Spinal cord (tissue), 10 donors: Measurements from ENCODE around the gene REL. TPM values are rescaled to one million over a fixed set of nuclear protein-coding genes. Genes with fewer than 3 reads are reported as not detected.

Experiments used
- DNase-seq, 6 donors: peaks; one replicate each; pipeline versions ENCODE4 v3.0.0 to v3.0.0-alpha.2; 2013 to 2015; ENCODE audit warnings: low spot score in 6 of 6, low read depth in 4 of 6
- H3K27ac ChIP-seq: one replicate; pipeline ENCODE4 v1.5.1; 2013; ENCODE audit warnings: low read depth, low read length, control low read depth
- H3K27me3 ChIP-seq: one replicate; pipeline ENCODE4 v1.6.1; 2013; ENCODE audit warnings: low read length; ENCODE audit not compliant: control insufficient read depth, insufficient read depth
- H3K36me3 ChIP-seq: one replicate; pipeline ENCODE4 v1.6.1; 2013; ENCODE audit warnings: low read length; ENCODE audit not compliant: control insufficient read depth, insufficient read depth
- H3K4me1 ChIP-seq: one replicate; pipeline ENCODE4 v1.6.1; 2013; ENCODE audit warnings: low read length; ENCODE audit not compliant: control insufficient read depth, insufficient read depth
- H3K4me3 ChIP-seq: one replicate; pipeline ENCODE4 v1.5.1; 2013; ENCODE audit warnings: low read depth, low read length, control low read depth
- H3K9me3 ChIP-seq: one replicate; pipeline ENCODE4 v1.6.1; 2013; ENCODE audit warnings: low read length; ENCODE audit not compliant: control insufficient read depth, insufficient read depth
- WGBS: methylation state at CpG from one replicate; pipeline ENCODE4 v1.1.5; 2013; ENCODE audit warnings: missing lambda C conversion rate; ENCODE audit not compliant: insufficient coverage; 5-methylcytosine and 5-hydroxymethylcytosine counted together
- polyA plus RNA-seq, 2 donors: library from polyadenylated mRNA; unstranded; fragments of 120-200 nt; gene quantifications; one replicate each; pipeline ENCODE4 v1.2.1, GENCODE V29; 2013; ENCODE audit not compliant: insufficient read length in 2 of 2
- total RNA-seq, 2 donors: library from RNA; depleted of rRNA in 1 of 2; stranded (reverse); fragments of 120-200 nt in 1 of 2; fragments of >200 nt in 1 of 2; gene quantifications; one replicate each; pipeline versions ENCODE4 v1.2.3 to v1.2.4, GENCODE V29; 2013 to 2014
- donor health status: healthy.

REL gene
- total and polyA plus RNA-seq, 4 donors: 2.8 to 10.8 (median 5.9) TPM

GRCh38 chr2:60843006-60843405 lies 38.4 kb upstream of the REL start:
- no peaks in the 10 kb centered on the region for H3K36me3 ChIP-seq
- no peak overlapping the region for H3K27ac ChIP-seq
- WGBS: 89% methylated on average over 4 of the region's 6 CpGs

GRCh38 chr2:60844105-60844504 lies 37.3 kb upstream of the REL start:
- no peaks in the 10 kb centered on the region for H3K27me3 ChIP-seq
- no peaks in the 10 kb centered on the region for H3K4me1 ChIP-seq
- no peak for DNase-seq
- H3K27ac ChIP-seq: no peak overlapping the region
- H3K9me3 ChIP-seq: no peaks in the 10 kb centered on the region
- no peak overlapping the region for H3K4me3 ChIP-seq
- no CpG with 5 or more reads among the region's 2 CpGs for WGBS
- no peaks in the 10 kb centered on the region for H3K36me3 ChIP-seq

More at GRCh38 chr2:60843006-60843405, 38.4 kb upstream of the REL start:
- Histone ChIP-seq H3K4me1 (no peaks in the 10 kb centered on the region), H3K9me3 (no peaks in the 10 kb centered on the region), H3K27me3 (no peaks in the 10 kb centered on the region), H3K4me3 (no peak overlapping the region)
- DNase-seq: no peak

- no peak for DNase-seq
- Histone ChIP-seq H3K27ac (no peak overlapping the region), H3K36me3 (no peaks in the 10 kb centered on the region), H3K27me3 (no peaks in the 10 kb centered on the region), H3K4me3 (no peak overlapping the region), H3K9me3 (no peaks in the 10 kb centered on the region), H3K4me1 (no peaks in the 10 kb centered on the region)
- 81% methylated on average over 4 of the region's 6 CpGs for WGBS
Measured at GRCh38 chr2:60847854-60848253, 33.5 kb upstream of the REL start.

GRCh38 chr2:60849187-60849586 lies 32.2 kb upstream of the REL start:
- DNase-seq: no peak
- Histone ChIP-seq H3K9me3 (no peaks in the 10 kb centered on the region), H3K36me3 (no peaks in the 10 kb centered on the region), H3K27me3 (no peaks in the 10 kb centered on the region), H3K4me3 (no peak overlapping the region), H3K4me1 (no peaks in the 10 kb centered on the region), H3K27ac (no peak overlapping the region)
- WGBS: 100% methylated on average over 1 of the region's 3 CpGs

- Histone ChIP-seq H3K27me3 (no peaks in the 10 kb centered on the region), H3K9me3 (no peaks in the 10 kb centered on the region), H3K27ac (no peak overlapping the region), H3K36me3 (no peaks in the 10 kb centered on the region), H3K4me3 (no peak overlapping the region), H3K4me1 (no peaks in the 10 kb centered on the region)
- DNase-seq: peak in 1 of 6 donors; percentile 3
- WGBS: 92% methylated on average over 4 of the region's 8 CpGs
Measured at GRCh38 chr2:60852282-60852860, 29.0 kb upstream of the REL start.

GRCh38 chr2:60853531-60853930 lies 27.8 kb upstream of the REL start:
- Histone ChIP-seq H3K4me3 (no peak overlapping the region), H3K27ac (no peak overlapping the region), H3K9me3 (no peaks in the 10 kb centered on the region), H3K27me3 (no peaks in the 10 kb centered on the region), H3K36me3 (no peaks in the 10 kb centered on the region), H3K4me1 (no peaks in the 10 kb centered on the region)
- DNase-seq: no peak
- WGBS: 93% methylated on average over 2 of the region's 2 CpGs

GRCh38 chr2:60855989-60856669 lies 25.2 kb upstream of the REL start:
- Histone ChIP-seq H3K27ac (no peak overlapping the region), H3K4me1 (no peaks in the 10 kb centered on the region), H3K36me3 (no peaks in the 10 kb centered on the region), H3K27me3 (no peaks in the 10 kb centered on the region), H3K4me3 (no peak overlapping the region), H3K9me3 (no peaks in the 10 kb centered on the region)
- DNase-seq: no peak
- WGBS: 85% methylated on average over 3 of the region's 5 CpGs

- Histone ChIP-seq H3K27ac (no peak overlapping the region), H3K4me3 (no peak overlapping the region), H3K9me3 (no peaks in the 10 kb centered on the region), H3K4me1 (no peaks in the 10 kb centered on the region), H3K36me3 (no peaks in the 10 kb centered on the region), H3K27me3 (no peaks in the 10 kb centered on the region)
- no peak for DNase-seq
- WGBS: 73% methylated on average over 3 of the region's 4 CpGs
Measured at GRCh38 chr2:60857056-60857455, 24.3 kb upstream of the REL start.

- no peak for DNase-seq
- H3K9me3 ChIP-seq: no peaks in the 10 kb centered on the region
- no peaks in the 10 kb centered on the region for H3K27me3 ChIP-seq
- H3K4me3 ChIP-seq: no peak overlapping the region
- H3K4me1 ChIP-seq: no peaks in the 10 kb centered on the region
- 92% methylated on average over 3 of the region's 3 CpGs for WGBS
- no peaks in the 10 kb centered on the region for H3K36me3 ChIP-seq
- H3K27ac ChIP-seq: no peak overlapping the region
Measured at GRCh38 chr2:60858897-60859311, 22.5 kb upstream of the REL start.

- 92% methylated on average over 5 of the region's 5 CpGs for WGBS
- Histone ChIP-seq H3K36me3 (no peaks in the 10 kb centered on the region), H3K4me1 (no peaks in the 10 kb centered on the region), H3K4me3 (no peak overlapping the region), H3K27ac (no peak overlapping the region), H3K9me3 (no peaks in the 10 kb centered on the region), H3K27me3 (no peaks in the 10 kb centered on the region)
- no peak for DNase-seq
Measured at GRCh38 chr2:60861736-60862135, 19.6 kb upstream of the REL start.
